HPDE6-E6E7 (cell line): ENCODE data around the gene KMT5C.
"Not testable (repeated sequence)": the region's sequence is repeated elsewhere in the genome, so short reads cannot be mapped to it uniquely, and the experiment has no call there.

Experiments used
- DNase-seq: peaks from one replicate; pipeline ENCODE4 v3.0.0; 2011; ENCODE audit warnings: missing footprints; ENCODE audit errors: extremely low spot score

Gene KMT5C

GRCh38 chr19:55316646-55317045, 23.0 kb upstream of the KMT5C start:
- no peak for DNase-seq

- DNase-seq = no peak
These were observed 19.9 kb upstream of the KMT5C start for GRCh38 chr19:55319785-55320184.

GRCh38 chr19:55320844-55321419, 18.7 kb upstream of the KMT5C start:
- no peak for DNase-seq

- no peak for DNase-seq
These were observed 18.1 kb upstream of the KMT5C start for GRCh38 chr19:55321466-55322137.

GRCh38 chr19:55322204-55322885, 17.3 kb upstream of the KMT5C start:
- DNase-seq = no peak

GRCh38 chr19:55324662-55325061, 15.0 kb upstream of the KMT5C start:
- no peak for DNase-seq

GRCh38 chr19:55325172-55325571, 14.5 kb upstream of the KMT5C start, which contains the start of gene TMEM150B:
TSS of gene TMEM150B (minus strand) at chr19:55325341. CDS start at chr19:55321036, 4,305 bp downstream.
- no peak for DNase-seq

GRCh38 chr19:55328774-55329318, 10.8 kb upstream of the KMT5C start:
- not testable (repeated sequence) for DNase-seq

- not testable (repeated sequence) for DNase-seq
These were observed 9.9 kb upstream of the KMT5C start for GRCh38 chr19:55329791-55330190.

- DNase-seq = no peak
These were observed 5.8 kb upstream of the KMT5C start for GRCh38 chr19:55333870-55334269.

- peak; percentile 76 for DNase-seq
These were observed 3.6 kb upstream of the KMT5C start for GRCh38 chr19:55336101-55336500.

GRCh38 chr19:55339889-55340783, 460 bp downstream of the KMT5C start:
- no peak for DNase-seq

GRCh38 chr19:55340784-55341147, 1.1 kb downstream of the KMT5C start:
- DNase-seq = no peak

- peak; percentile 67 for DNase-seq
These were observed 1.5 kb downstream of the KMT5C start for GRCh38 chr19:55341171-55341588.

- no peak for DNase-seq
These were observed 2.2 kb downstream of the KMT5C start for GRCh38 chr19:55341595-55342531.

GRCh38 chr19:55344444-55344843, 4.8 kb downstream of the KMT5C start:
- peak; percentile 47 for DNase-seq

GRCh38 chr19:55345101-55345817, 5.6 kb downstream of the KMT5C start:
- DNase-seq = no peak

GRCh38 chr19:55345818-55346724, 6.4 kb downstream of the KMT5C start:
- no peak for DNase-seq
